Fibroblast of villous mesenchyme (primary cell): ENCODE data around the gene ATP1B3. TPM values are rescaled to one million over a fixed set of nuclear protein-coding genes. Genes with fewer than 3 reads are reported as not detected.
"Not testable (repeated sequence)": the region's sequence is repeated elsewhere in the genome, so short reads cannot be mapped to it uniquely, and the experiment has no call there.

Experiments
- DNase-seq: peaks from one replicate; pipeline ENCODE4 v3.0.0-alpha.2; 2010; ENCODE audit warnings: low read depth
- H3K4me3 ChIP-seq: 2 replicates; pipeline ENCODE4 v1.5.1; 2011; ENCODE audit warnings: low read depth, mild to moderate bottlenecking, low read length
- total RNA-seq: library from RNA; depleted of rRNA; stranded (reverse); fragments of >200 nt; gene quantifications from 2 replicates; pipeline ENCODE4 v1.2.3, GENCODE V29; 2012
- TF ChIP-seq, protein P1 (sequence below): IDR thresholded peaks from 2 replicates; pipeline ENCODE4 v1.5.1; 2012; ENCODE audit warnings: low read depth, mild to moderate bottlenecking, low read length; ENCODE audit not compliant: insufficient read depth

The ATP1B3 gene
- total RNA-seq, 1 donor, result 82.5 TPM

GRCh38 chr3:141878326-141878725, 1.9 kb downstream of the ATP1B3 start:
- TF ChIP-seq, protein P1, sequence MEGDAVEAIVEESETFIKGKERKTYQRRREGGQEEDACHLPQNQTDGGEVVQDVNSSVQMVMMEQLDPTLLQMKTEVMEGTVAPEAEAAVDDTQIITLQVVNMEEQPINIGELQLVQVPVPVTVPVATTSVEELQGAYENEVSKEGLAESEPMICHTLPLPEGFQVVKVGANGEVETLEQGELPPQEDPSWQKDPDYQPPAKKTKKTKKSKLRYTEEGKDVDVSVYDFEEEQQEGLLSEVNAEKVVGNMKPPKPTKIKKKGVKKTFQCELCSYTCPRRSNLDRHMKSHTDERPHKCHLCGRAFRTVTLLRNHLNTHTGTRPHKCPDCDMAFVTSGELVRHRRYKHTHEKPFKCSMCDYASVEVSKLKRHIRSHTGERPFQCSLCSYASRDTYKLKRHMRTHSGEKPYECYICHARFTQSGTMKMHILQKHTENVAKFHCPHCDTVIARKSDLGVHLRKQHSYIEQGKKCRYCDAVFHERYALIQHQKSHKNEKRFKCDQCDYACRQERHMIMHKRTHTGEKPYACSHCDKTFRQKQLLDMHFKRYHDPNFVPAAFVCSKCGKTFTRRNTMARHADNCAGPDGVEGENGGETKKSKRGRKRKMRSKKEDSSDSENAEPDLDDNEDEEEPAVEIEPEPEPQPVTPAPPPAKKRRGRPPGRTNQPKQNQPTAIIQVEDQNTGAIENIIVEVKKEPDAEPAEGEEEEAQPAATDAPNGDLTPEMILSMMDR, result no peak
- peak overlapping the region; percentile 85 for H3K4me3 ChIP-seq
- no peak for DNase-seq

GRCh38 chr3:141878817-141879216, 2.4 kb downstream of the ATP1B3 start:
- TF ChIP-seq, protein P1, result no peak
- H3K4me3 ChIP-seq, result peak overlapping the region; percentile 85
- peak; percentile 56 for DNase-seq

- no peak overlapping the region for H3K4me3 ChIP-seq
- TF ChIP-seq, protein P1, result no peak
- DNase-seq, result no peak
Observed at GRCh38 chr3:141881702-141882101, 5.3 kb downstream of the ATP1B3 start.

- TF ChIP-seq, protein P1, result no peak
- no peak for DNase-seq
- no peak overlapping the region for H3K4me3 ChIP-seq
Observed at GRCh38 chr3:141887051-141887450, 10.6 kb downstream of the ATP1B3 start.

- H3K4me3 ChIP-seq, DNase-seq: not testable (repeated sequence)
Observed at GRCh38 chr3:141888548-141888947, 12.1 kb downstream of the ATP1B3 start.

DNA sequence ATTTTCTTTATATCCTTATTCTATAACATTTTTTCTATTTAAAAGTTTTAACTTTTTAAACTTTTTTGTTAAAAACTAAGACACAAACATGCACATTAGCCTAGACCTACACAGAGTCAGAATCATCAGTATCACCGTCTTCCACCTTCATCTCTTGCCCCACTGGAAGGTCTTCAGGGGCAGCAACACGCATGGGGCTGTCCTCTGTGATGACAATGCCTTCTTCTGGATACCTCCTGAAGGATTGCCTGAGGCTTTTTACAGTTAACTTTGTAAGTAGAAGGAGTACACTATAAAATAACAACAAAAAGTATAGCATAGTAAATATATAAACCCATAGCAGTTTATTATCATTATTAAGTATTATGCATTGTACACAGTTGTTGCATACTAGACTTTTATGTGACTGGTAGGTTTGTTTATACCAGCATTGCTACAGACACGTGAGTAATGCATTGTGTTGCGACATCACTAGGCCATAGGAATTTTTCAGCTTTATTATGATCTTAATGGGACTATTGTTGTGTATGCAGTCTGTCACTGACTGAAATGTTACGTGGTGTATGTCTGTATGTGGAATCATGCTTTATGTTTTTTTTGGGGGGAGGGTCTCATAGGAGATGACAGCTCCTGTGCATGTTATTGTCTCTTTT, 18.2 kb downstream of the ATP1B3 start:
- TF ChIP-seq, protein P1, result no peak
- H3K4me3 ChIP-seq, result no peak overlapping the region
- DNase-seq, result peak; percentile 90

GRCh38 chr3:141895731-141896130, 19.3 kb downstream of the ATP1B3 start:
- H3K4me3 ChIP-seq, result no peak overlapping the region
- TF ChIP-seq, protein P1, result no peak
- peak; percentile 66 for DNase-seq
